SHP77 (cell line): ENCODE measurements around the gene FBXL15.
"Not testable (repeated sequence)": the region's sequence is repeated elsewhere in the genome, so short reads cannot be mapped to it uniquely, and the experiment has no call there.

Experiments
- DNase-seq, 2 experiments: peaks; one replicate each; lab custom pipeline; 2025; lab: John Stamatoyannopoulos, UW

The FBXL15 gene

GRCh38 chr10:102431452-102432124, 11.0 kb downstream of the FBXL15 start:
- DNase-seq, result no peak

- DNase-seq, result peak; percentile 95
Observed at GRCh38 chr10:102432162-102432950, 11.7 kb downstream of the FBXL15 start, which contains the start of gene CUEDC2. Gene CUEDC2, minus strand, starts transcription at chr10:102432574. Its CDS starts 7,386 bp downstream, at chr10:102425188.

- DNase-seq, result no peak
Observed at GRCh38 chr10:102433619-102434046, 13.0 kb downstream of the FBXL15 start.

GRCh38 chr10:102434394-102435132, 13.9 kb downstream of the FBXL15 start:
- DNase-seq, result no peak

- no peak for DNase-seq
Observed at GRCh38 chr10:102435133-102435497, 14.5 kb downstream of the FBXL15 start.

- no peak for DNase-seq
Observed at GRCh38 chr10:102435529-102436233, 15.0 kb downstream of the FBXL15 start.

- no peak for DNase-seq
Observed at GRCh38 chr10:102436312-102436711, 15.7 kb downstream of the FBXL15 start.

GRCh38 chr10:102437515-102437914, 16.9 kb downstream of the FBXL15 start:
- no peak for DNase-seq

- no peak for DNase-seq
Observed at GRCh38 chr10:102438374-102438773, 17.7 kb downstream of the FBXL15 start.

- DNase-seq, result no peak
Observed at GRCh38 chr10:102444851-102445250, 24.2 kb downstream of the FBXL15 start.

- peak; percentile 34 to 67 for DNase-seq
Observed at GRCh38 chr10:102449321-102450123, 28.9 kb downstream of the FBXL15 start.

- DNase-seq, result no peak
Observed at GRCh38 chr10:102450124-102450373, 29.4 kb downstream of the FBXL15 start.

- DNase-seq, result peak; percentile 75 to 88
Observed at GRCh38 chr10:102450374-102451104, 29.9 kb downstream of the FBXL15 start.

- DNase-seq, result no peak
Observed at GRCh38 chr10:102451105-102451969, 30.7 kb downstream of the FBXL15 start, which contains the start of gene C10orf95. Gene C10orf95, minus strand, starts transcription at chr10:102451543. Its CDS starts 450 bp downstream, at chr10:102451093.

GRCh38 chr10:102452672-102453340, 32.2 kb downstream of the FBXL15 start:
- peak; percentile 40 to 46 for DNase-seq

GRCh38 chr10:102453502-102453901, 32.9 kb downstream of the FBXL15 start:
- DNase-seq, result no peak

- not testable (repeated sequence) for DNase-seq
Observed at GRCh38 chr10:102454662-102455487, 34.2 kb downstream of the FBXL15 start.

GRCh38 chr10:102455893-102456471, 35.3 kb downstream of the FBXL15 start:
- no peak for DNase-seq
